Activated T-helper 1 cell treated with anti-CD3 and anti-CD28 coated beads, Interleukin-12 subunit alpha, Interleukin-12 subunit beta, Interleukin-2, Interleukin-4 antibody, amounts not matched to agents 30 ng/mL and 10 ng/mL and 1 ng/mL, durations not matched to agents 14 hours and 24 hours and 36 hours (primary cell): ENCODE measurements around the gene MAVS. TPM values are rescaled to one million over a fixed set of nuclear protein-coding genes. Genes with fewer than 3 reads are reported as not detected.

ENCODE experiments used
- DNase-seq: peaks from one replicate; pipeline ENCODE4 v3.0.0; 2021; ENCODE audit warnings: low spot score
- H3K27ac Mint-ChIP-seq: one replicate; pipeline ENCODE4 v1.8.0; 2021; ENCODE audit warnings: mild to moderate bottlenecking, mixed read lengths
- H3K27me3 Mint-ChIP-seq: one replicate; pipeline ENCODE4 v1.8.0; 2022; ENCODE audit warnings: mild to moderate bottlenecking, moderate library complexity, mixed read lengths; ENCODE audit not compliant: insufficient read depth
- H3K36me3 Mint-ChIP-seq: one replicate; pipeline ENCODE4 v1.8.0; 2021; ENCODE audit warnings: low read depth, mixed read lengths
- H3K4me1 Mint-ChIP-seq: one replicate; pipeline ENCODE4 v1.8.0; 2021; ENCODE audit warnings: low read depth, mixed read lengths
- H3K4me3 Mint-ChIP-seq: one replicate; pipeline ENCODE4 v1.8.0; 2021; ENCODE audit warnings: mild to moderate bottlenecking, moderate library complexity, mixed read lengths
- H3K9me3 Mint-ChIP-seq: one replicate; pipeline ENCODE4 v1.8.0; 2021; ENCODE audit warnings: mixed read lengths
- intact Hi-C: fragments of 100-400 bp; cut with micrococcal nuclease; formaldehyde crosslinking; loops from one replicate; pipeline ENCODE4 v1.15.1; 2024
- total RNA-seq: library from RNA; stranded (reverse); gene quantifications from 2 replicates; pipeline ENCODE4 v1.2.3, GENCODE V29; 2022

MAVS gene
- total RNA-seq, 1 donor from 2014 or later: 40.8 TPM

- peaks cover 51% of the 10 kb centered on the region for H3K4me1 Mint-ChIP-seq
- no peak for DNase-seq
- H3K9me3 Mint-ChIP-seq: no peaks in the 10 kb centered on the region
- H3K4me3 Mint-ChIP-seq: no peak overlapping the region
- intact Hi-C loops: no loop called here
- no peaks in the 10 kb centered on the region for H3K27me3 Mint-ChIP-seq
- peaks cover 56% of the 10 kb centered on the region for H3K36me3 Mint-ChIP-seq
- H3K27ac Mint-ChIP-seq: peak overlapping the region; percentile 52
Observed at GRCh38 chr20:3804254-3804751, 42.3 kb upstream of the MAVS start.

GRCh38 chr20:3804781-3805180, 41.9 kb upstream of the MAVS start:
- Mint-ChIP-seq H3K36me3 (peaks cover 55% of the 10 kb centered on the region), H3K4me1 (peaks cover 47% of the 10 kb centered on the region), H3K9me3 (no peaks in the 10 kb centered on the region), H3K27ac (no peak overlapping the region), H3K4me3 (no peak overlapping the region), H3K27me3 (no peaks in the 10 kb centered on the region)
- DNase-seq: no peak
- intact Hi-C loops: no loop called here

- Mint-ChIP-seq H3K9me3 (no peaks in the 10 kb centered on the region), H3K36me3 (peaks cover 37% of the 10 kb centered on the region), H3K27ac (peak overlapping the region; percentile 58), H3K27me3 (no peaks in the 10 kb centered on the region), H3K4me3 (no peak overlapping the region), H3K4me1 (peaks cover 60% of the 10 kb centered on the region)
- DNase-seq: no peak
- intact Hi-C loops: no loop called here
Observed at GRCh38 chr20:3808544-3808943, 38.1 kb upstream of the MAVS start.

- peak overlapping the region; percentile 92 for H3K27ac Mint-ChIP-seq
- no peaks in the 10 kb centered on the region for H3K27me3 Mint-ChIP-seq
- peak; percentile 77 for DNase-seq
- intact Hi-C loops: loop anchor here (1.0 to 10.0 kb wide), 6 partner anchors 9 to 1287 kb away; partner anchors contain the start of genes AP5S1, ATRN and CENPB
- peak overlapping the region; percentile 75 for H3K4me3 Mint-ChIP-seq
- peaks cover 15% of the 10 kb centered on the region for H3K36me3 Mint-ChIP-seq
- H3K4me1 Mint-ChIP-seq: peaks cover 65% of the 10 kb centered on the region
- no peaks in the 10 kb centered on the region for H3K9me3 Mint-ChIP-seq
Observed at GRCh38 chr20:3811467-3812258, 35.0 kb upstream of the MAVS start.

- Mint-ChIP-seq H3K9me3 (no peaks in the 10 kb centered on the region), H3K4me1 (peaks cover 61% of the 10 kb centered on the region), H3K27me3 (no peaks in the 10 kb centered on the region), H3K36me3 (peaks cover 9% of the 10 kb centered on the region), H3K4me3 (peak overlapping the region; percentile 75), H3K27ac (peak overlapping the region; percentile 92)
- no peak for DNase-seq
- intact Hi-C loops: loop anchor here (10.0 kb wide), 2 partner anchors 337 to 1287 kb away; partner anchors contain the start of gene ATRN
Observed at GRCh38 chr20:3812259-3812681, 34.4 kb upstream of the MAVS start.

GRCh38 chr20:3812975-3813847, 33.4 kb upstream of the MAVS start:
- no peak overlapping the region for H3K4me3 Mint-ChIP-seq
- intact Hi-C loops: loop anchor here (10.0 kb wide), 2 partner anchors 338 to 1288 kb away; partner anchors contain the start of gene ATRN
- H3K9me3 Mint-ChIP-seq: no peaks in the 10 kb centered on the region
- DNase-seq: no peak
- peaks cover 61% of the 10 kb centered on the region for H3K4me1 Mint-ChIP-seq
- peaks cover 6% of the 10 kb centered on the region for H3K36me3 Mint-ChIP-seq
- H3K27me3 Mint-ChIP-seq: no peaks in the 10 kb centered on the region
- H3K27ac Mint-ChIP-seq: no peak overlapping the region

GRCh38 chr20:3813848-3814581, 32.6 kb upstream of the MAVS start:
- DNase-seq: no peak
- peaks cover 69% of the 10 kb centered on the region for H3K4me1 Mint-ChIP-seq
- H3K27me3 Mint-ChIP-seq: no peaks in the 10 kb centered on the region
- intact Hi-C loops: loop anchor here (10.0 kb wide), 2 partner anchors 339 to 1289 kb away; partner anchors contain the start of gene ATRN
- no peaks in the 10 kb centered on the region for H3K9me3 Mint-ChIP-seq
- H3K4me3 Mint-ChIP-seq: no peak overlapping the region
- peaks cover 6% of the 10 kb centered on the region for H3K36me3 Mint-ChIP-seq
- H3K27ac Mint-ChIP-seq: no peak overlapping the region

- no peak for DNase-seq
Observed at GRCh38 chr20:3814928-3815495, 31.6 kb upstream of the MAVS start.

GRCh38 chr20:3815703-3816315, 30.8 kb upstream of the MAVS start:
- intact Hi-C loops: loop anchor here (10.0 kb wide), 2 partner anchors 341 to 1291 kb away; partner anchors contain the start of gene ATRN
- Mint-ChIP-seq H3K27me3 (no peaks in the 10 kb centered on the region), H3K36me3 (peaks cover 6% of the 10 kb centered on the region), H3K4me3 (peak overlapping the region; percentile 60), H3K27ac (peak overlapping the region; percentile 79), H3K4me1 (peaks cover 71% of the 10 kb centered on the region), H3K9me3 (no peaks in the 10 kb centered on the region)
- no peak for DNase-seq

More at GRCh38 chr20:3814928-3815495, 31.6 kb upstream of the MAVS start:
- peaks cover 6% of the 10 kb centered on the region for H3K36me3 Mint-ChIP-seq
- H3K27me3 Mint-ChIP-seq: no peaks in the 10 kb centered on the region
- H3K27ac Mint-ChIP-seq: no peak overlapping the region
- intact Hi-C loops: loop anchor here (10.0 kb wide), 2 partner anchors 340 to 1290 kb away; partner anchors contain the start of gene ATRN
- H3K9me3 Mint-ChIP-seq: no peaks in the 10 kb centered on the region
- peaks cover 76% of the 10 kb centered on the region for H3K4me1 Mint-ChIP-seq
- peak overlapping the region; percentile 33 for H3K4me3 Mint-ChIP-seq

GRCh38 chr20:3818155-3819151, 28.2 kb upstream of the MAVS start:
- intact Hi-C loops: loop anchor here (10.0 kb wide), 2 partner anchors 344 to 1294 kb away; partner anchors contain the start of gene ATRN
- peak overlapping the region; percentile 42 for H3K4me3 Mint-ChIP-seq
- H3K27ac Mint-ChIP-seq: peak overlapping the region; percentile 86

More at GRCh38 chr20:3818155-3819151, 28.2 kb upstream of the MAVS start:
- DNase-seq: no peak
- H3K27me3 Mint-ChIP-seq: no peaks in the 10 kb centered on the region
- H3K4me1 Mint-ChIP-seq: peaks cover 53% of the 10 kb centered on the region
- H3K9me3 Mint-ChIP-seq: no peaks in the 10 kb centered on the region
- peaks cover 5% of the 10 kb centered on the region for H3K36me3 Mint-ChIP-seq
